Measurements from ENCODE around the gene SOCS1. TPM values are rescaled to one million over a fixed set of nuclear protein-coding genes. Genes with fewer than 3 reads are reported as not detected.

SOCS1 gene
- total and polyA plus RNA-seq, 4 donors = 13.8 to 39.7 (median 23.6) TPM

DNA sequence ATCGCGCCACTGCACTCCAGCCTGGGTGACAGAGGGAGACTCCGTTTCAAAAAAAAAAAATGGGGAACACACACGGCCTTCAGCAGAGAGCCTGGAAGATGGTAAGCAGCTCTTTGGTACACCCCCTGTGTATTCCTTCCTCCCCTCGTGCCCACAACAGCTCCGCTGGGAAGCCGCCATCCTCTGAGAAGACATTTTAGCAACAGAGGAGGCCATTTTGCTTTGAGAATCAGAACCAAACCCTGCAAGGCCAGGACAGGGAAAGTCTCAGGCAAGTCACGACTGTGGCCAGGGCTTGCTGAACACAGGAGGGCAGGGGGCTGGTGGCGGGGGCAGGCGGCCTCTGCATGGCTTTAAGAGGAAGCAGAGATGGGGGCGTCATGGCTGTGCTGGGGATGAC, 45.7 kb downstream of the SOCS1 start:
- no peaks in the 10 kb centered on the region for H3K36me3 ChIP-seq (ENCODE audit: control insufficient read depth in 4 of 4, insufficient read depth in 4 of 4, low read length in 4 of 4)
- no peak for TF ChIP-seq CTCF (IDR thresholded peaks at IDR 0.05; ENCODE audit: control extremely low read depth, extremely low read depth)
- DNase-seq (no peak), ATAC-seq (ENCODE audit: insufficient read depth, low FRiP score) (no peak)
- no peak overlapping the region for H3K27ac ChIP-seq (ENCODE audit: low read depth in 1 of 2, low read length in 1 of 2)
- peaks cover 0 to 11% (median 4%) of the 10 kb centered on the region in 4 donors for H3K9me3 ChIP-seq (ENCODE audit: control insufficient read depth in 4 of 4, insufficient read depth in 3 of 4, low read length in 3 of 4)
- peaks cover 0 to 15% (median 0%) of the 10 kb centered on the region in 5 donors for H3K4me1 ChIP-seq (ENCODE audit: control insufficient read depth in 5 of 5, insufficient read depth in 5 of 5, low read length in 5 of 5)
- H3K27me3 ChIP-seq (ENCODE audit: control insufficient read depth in 3 of 3, insufficient read depth in 3 of 3, low read length in 2 of 3) = no peaks in the 10 kb centered on the region
- WGBS, 2 donors = 77 to 82% methylated on average over 11 of the region's 11 CpGs
- H3K9ac ChIP-seq (ENCODE audit: insufficient read depth in 1 of 2, low read length in 2 of 2) = no peak overlapping the region
- no peak overlapping the region for H3K4me3 ChIP-seq

DNA sequence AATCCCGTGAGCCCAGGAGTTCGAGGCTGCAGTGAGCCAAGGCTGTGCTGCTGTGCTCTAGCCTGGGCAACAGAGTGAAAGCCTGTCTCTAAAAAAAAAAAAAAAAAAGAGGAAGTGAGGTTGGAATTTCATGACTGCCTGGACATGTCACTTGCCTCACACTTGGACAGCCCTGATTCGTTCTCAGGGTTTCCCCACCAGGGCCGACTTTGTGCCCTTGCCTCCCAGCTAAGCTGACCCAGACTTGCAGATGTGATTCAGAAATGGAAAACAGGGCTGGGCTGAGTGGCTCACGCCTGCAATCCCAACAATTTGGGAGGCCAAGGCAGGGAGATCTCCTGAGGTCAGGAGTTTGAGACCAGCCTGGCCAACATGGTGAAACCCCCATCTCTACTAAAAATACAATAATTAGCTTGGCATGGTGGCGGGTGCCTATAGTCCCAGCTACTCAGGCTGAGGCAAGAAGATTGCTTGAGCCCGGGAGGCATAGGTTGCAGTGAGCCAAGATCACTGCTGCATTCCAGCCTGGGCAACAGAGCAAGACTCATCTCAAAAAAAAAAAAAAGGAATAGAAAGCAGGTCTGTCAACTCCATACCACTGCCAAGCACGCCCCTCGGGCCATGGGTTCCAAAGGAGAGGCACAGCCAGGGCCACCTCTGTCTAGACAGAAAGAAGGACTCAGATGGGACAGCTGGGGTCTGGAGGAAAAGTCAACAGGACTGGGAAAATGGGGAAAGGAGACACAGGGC, 46.9 kb downstream of the SOCS1 start:
- Histone ChIP-seq H3K27ac (ENCODE audit: low read depth in 1 of 2, low read length in 1 of 2) (no peak overlapping the region), H3K27me3 (ENCODE audit: control insufficient read depth in 3 of 3, insufficient read depth in 3 of 3, low read length in 2 of 3) (no peaks in the 10 kb centered on the region), H3K9me3 (ENCODE audit: control insufficient read depth in 4 of 4, insufficient read depth in 3 of 4, low read length in 3 of 4) (peaks cover 0 to 11% (median 4%) of the 10 kb centered on the region in 4 donors), H3K4me3 (no peak overlapping the region), H3K4me1 (ENCODE audit: control insufficient read depth in 5 of 5, insufficient read depth in 5 of 5, low read length in 5 of 5) (peaks cover 0 to 15% (median 0%) of the 10 kb centered on the region in 5 donors), H3K36me3 (ENCODE audit: control insufficient read depth in 4 of 4, insufficient read depth in 4 of 4, low read length in 4 of 4) (no peaks in the 10 kb centered on the region), H3K9ac (ENCODE audit: insufficient read depth in 1 of 2, low read length in 2 of 2) (no peak overlapping the region)
- DNase-seq (no peak), ATAC-seq (ENCODE audit: insufficient read depth, low FRiP score) (no peak)
- WGBS, 2 donors = 72% methylated on average over 9 of the region's 9 CpGs
- no peak for TF ChIP-seq CTCF (IDR thresholded peaks at IDR 0.05; ENCODE audit: control extremely low read depth, extremely low read depth)

DNA sequence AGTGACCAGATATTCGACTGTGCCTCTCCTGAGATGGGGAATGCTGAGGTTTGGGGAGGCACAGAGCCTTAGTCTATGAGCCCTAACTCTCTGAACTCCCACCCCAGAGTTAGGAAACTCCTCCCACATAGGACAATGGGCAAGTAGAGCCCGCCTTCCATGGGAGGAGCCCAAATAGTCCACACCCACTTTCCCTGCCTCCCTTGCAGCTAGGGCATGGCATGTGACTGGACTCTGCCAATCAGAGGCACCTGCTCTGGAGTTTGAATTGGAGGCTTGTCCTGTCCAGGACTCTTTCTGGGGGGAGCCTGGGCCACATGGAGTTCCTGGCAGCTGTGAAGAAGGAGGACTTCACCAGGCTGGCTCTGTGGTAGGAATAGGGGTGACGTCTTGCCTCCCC, 48.4 kb downstream of the SOCS1 start:
- H3K4me3 ChIP-seq = no peak overlapping the region
- no peak overlapping the region for H3K9ac ChIP-seq (ENCODE audit: insufficient read depth in 1 of 2, low read length in 2 of 2)
- DNase-seq (no peak), ATAC-seq (ENCODE audit: insufficient read depth, low FRiP score) (no peak)
- H3K4me1 ChIP-seq (ENCODE audit: control insufficient read depth in 5 of 5, insufficient read depth in 5 of 5, low read length in 5 of 5) = peaks cover 0 to 15% (median 0%) of the 10 kb centered on the region in 5 donors
- WGBS, 2 donors = 94 to 95% methylated on average over 3 of the region's 3 CpGs
- no peaks in the 10 kb centered on the region for H3K27me3 ChIP-seq (ENCODE audit: control insufficient read depth in 3 of 3, insufficient read depth in 3 of 3, low read length in 2 of 3)
- H3K36me3 ChIP-seq (ENCODE audit: control insufficient read depth in 4 of 4, insufficient read depth in 4 of 4, low read length in 4 of 4) = no peaks in the 10 kb centered on the region
- TF ChIP-seq CTCF (IDR thresholded peaks at IDR 0.05; ENCODE audit: control extremely low read depth, extremely low read depth) = no peak
- peaks cover 0 to 9% (median 4%) of the 10 kb centered on the region in 4 donors for H3K9me3 ChIP-seq (ENCODE audit: control insufficient read depth in 4 of 4, insufficient read depth in 3 of 4, low read length in 3 of 4)
- H3K27ac ChIP-seq (ENCODE audit: low read depth in 1 of 2, low read length in 1 of 2) = no peak overlapping the region
